GM20431 (cell line): ENCODE measurements around the gene CMKLR1.

ENCODE experiments used
- in situ Hi-C: fragments of 300-500 bp; cut with MseI, MboI; formaldehyde crosslinking; loops from one replicate; pipeline ENCODE4 v1.15.0; 2020; ENCODE audit warnings: low sequenced_read_pairs; ENCODE audit not compliant: unreplicated experiment

CMKLR1 gene

DNA sequence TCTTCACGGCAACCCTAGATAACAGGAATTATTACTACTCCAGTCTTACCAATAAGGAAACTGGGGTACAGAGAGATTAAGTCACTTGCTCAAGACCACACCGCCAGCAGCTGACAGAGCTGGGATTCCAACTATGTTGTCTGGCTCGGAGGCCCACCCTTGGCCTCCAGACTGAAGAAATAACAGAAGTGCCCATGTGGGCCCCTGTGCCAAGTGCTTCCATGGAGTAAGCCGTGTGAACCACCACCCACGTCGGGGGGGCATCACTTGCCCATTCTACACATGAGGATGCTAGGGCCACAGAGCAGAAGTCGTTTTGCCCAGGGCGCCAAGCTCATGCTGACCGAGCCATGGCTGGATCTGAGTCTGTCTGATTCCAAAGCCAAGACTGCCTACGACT is 926 bp upstream of the CMKLR1 start:
- in situ Hi-C loops = no loop called here

DNA sequence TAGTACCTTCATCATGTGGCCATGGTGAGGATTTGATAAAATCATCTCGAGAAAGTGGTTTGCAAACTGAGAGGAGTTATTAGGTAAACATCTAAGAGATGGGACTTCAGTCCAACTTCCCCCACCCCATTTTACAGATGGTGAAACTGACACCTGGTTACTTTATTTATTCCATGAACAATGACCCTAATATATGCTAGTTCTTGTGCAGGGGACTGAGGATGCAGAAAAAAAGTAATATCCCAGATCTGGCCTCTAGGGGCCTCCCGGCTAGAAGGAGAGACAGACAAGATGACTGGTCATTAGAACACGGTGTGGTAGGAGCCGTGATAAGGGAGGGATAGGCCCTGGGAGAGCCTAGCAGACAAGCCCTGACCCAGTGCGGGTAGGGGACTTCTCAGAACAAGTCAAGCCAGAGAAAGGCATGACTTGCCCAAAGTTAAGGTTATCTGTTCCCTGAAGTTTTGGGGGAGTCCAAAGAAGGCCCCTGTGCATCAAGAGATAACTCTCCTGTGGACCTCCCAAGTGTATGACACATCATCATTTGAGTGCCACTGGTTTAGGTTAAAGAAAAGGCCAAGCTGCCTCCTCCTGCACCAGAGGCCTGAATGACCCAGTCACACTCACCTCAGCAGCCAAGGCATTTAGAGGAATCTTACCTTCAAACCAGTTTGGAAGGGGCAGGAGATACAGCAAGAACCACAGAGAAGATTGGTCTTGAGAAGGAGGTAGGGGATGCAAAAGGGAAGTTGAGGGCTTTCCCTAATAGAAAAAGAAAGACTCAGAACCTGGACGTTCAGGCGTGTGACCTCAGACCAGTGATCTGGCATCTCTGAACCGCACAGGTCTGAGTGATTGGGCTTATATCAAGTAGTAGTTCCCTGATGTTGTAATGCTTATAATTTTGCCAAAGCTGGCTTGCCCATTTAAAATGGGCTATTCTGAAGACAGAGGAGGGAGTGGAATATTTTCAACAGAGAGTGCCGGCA is 1.6 kb downstream of the CMKLR1 start:
- in situ Hi-C loops = no loop called here

DNA sequence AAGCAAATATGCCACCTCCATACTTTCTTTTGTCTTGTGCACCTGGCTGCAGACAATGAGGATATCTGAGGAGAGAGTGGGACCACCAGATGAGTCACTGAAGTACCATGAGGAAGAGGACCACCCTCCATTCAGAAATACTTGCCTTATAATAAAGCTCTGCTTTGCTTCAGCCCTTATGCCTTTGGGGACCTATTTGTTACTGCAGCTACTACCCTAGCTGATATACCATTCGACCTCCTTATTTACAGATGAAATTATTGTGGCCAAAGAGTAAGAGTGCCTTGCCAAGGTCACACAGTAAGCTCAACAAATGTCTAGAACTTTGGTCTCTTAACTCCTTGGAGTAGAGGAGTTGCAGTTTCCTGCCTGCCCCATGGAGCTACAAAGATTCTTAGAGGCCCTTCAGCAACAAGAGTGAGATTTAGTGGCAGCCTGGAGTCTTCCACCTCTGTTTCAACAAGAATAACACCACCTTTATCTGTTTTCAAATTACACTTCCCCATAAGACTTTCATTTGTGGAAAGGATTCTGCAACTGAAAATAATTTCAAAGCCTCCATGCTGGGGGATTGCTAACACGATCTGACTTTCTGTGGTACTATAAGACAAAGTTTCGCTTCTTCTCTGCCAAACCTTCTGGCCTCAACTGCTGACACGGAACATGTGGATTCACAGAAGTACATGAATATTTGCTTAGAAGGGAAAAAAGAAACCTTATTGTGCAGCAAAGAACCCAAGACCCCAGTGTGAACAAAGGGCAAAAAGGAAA is 3.6 kb downstream of the CMKLR1 start:
- in situ Hi-C loops = no loop called here

DNA sequence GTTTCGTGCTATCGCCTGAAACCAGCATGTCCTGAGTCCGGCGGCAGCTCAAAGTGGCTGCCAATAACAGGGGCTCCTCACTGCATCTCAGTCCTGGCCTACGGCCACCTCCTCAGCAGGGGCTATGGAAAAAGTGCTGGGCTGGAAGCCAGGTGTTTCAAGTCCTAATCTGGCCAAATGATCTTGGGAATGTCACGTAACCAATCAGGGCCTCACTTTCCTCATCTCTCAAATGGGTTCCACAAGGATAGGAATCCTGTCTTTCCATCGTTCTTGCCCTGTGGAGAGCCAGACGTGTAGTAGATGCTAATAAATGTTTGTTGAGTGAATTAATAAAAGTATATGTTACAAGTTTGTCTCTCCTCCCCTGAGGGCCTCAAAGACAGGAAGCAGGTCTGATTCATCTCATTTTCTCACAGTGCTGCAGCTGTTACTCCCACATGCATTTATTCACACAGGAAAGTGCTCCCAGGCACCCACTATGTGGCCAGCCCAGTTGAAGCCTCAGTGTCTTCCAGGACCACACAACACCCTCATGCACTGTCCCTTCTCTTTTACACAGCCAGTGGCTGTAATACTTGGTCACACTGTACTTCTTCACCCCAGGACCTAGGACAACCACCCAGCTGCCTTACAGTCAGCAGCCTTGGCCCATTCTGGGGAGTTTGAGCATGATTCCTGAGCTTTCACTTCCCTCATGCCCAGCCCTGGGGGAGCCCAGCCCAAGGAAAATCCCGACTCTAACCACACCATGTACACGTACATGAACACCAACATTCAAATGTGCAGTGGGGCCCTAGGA is 5.0 kb downstream of the CMKLR1 start:
- in situ Hi-C loops = no loop called here

DNA sequence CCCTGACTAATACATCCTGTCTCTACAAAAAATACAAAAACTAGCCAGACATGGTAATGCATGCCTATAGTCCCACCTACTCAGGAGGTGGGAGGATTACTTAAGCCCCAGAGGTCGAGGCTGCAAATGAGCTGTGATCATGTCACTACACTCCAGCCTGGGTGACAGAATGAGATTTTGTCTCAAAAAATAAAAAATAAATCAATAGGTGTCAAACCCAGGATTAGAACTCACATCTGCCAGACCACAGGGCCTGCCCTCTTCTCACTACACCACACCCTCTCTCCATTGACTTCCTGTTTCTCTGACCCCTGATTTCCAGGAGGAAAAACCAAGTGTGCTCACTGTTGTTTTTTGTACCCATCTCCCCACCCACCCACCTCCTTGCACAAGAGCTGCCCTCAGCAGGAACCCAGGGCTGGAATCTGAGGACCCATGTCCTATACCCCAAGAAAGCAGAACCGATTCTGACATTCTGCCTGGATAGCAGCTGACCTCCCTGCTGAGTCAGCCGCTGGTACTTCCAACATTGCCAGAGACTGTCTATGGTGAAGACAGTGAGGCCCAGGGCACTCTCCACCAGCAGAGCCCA is 6.2 kb downstream of the CMKLR1 start:
- in situ Hi-C loops = no loop called here

DNA sequence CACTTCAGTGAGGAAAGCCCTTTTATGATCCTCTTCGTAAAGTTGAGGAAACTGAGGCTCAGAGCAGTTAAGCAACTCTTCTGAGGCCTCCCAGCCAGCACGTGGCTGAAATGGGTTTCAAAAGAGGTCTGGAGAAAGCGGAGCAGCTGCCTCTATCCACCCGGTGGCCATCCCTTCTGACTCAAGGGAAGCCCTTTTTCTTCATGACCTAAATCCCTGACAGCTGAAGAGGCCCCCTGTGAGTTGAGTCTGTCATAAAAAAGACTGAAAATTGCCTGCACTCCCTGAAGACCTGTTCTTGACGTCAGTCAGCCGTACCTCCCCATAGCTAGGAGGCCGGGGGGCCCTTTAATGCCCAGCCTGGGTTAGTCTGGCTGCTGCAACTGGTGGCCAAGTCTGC is 10.7 kb downstream of the CMKLR1 start:
- in situ Hi-C loops = no loop called here

DNA sequence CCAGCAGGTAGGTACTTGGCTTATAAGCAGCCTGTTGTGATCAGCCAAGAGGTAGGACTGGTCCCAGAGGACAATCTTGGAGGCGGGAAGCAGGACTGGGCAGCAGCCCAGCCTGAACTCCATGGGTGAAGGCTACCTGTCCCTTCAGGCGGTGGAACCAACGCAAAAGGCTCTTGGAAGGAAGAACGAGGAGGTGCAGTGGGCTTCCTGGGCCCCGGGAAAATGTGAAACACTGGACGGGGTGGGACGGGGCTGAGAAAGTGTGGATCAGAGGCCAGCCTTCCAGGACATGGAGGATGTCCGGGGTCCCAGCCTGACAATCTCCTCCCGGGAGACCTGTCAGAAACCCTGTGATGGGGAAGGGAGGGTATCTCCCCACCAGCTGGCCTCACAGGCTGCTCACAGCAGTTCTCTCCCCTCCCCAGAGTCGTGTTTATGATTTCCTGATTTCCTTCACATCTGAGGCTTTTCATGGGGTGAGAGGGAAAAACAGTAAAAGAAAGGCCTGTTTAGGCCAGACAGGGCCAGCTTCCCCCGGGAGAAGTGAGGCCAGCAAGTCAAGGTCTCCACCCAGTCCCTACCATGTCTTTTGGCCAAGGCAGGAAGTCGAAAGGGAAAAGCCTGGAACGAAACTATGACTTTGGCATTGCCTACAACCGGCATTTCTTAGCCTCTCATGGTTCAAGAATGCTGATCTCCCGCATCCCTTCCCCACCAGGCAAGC is 11.3 kb downstream of the CMKLR1 start:
- in situ Hi-C loops = no loop called here

DNA sequence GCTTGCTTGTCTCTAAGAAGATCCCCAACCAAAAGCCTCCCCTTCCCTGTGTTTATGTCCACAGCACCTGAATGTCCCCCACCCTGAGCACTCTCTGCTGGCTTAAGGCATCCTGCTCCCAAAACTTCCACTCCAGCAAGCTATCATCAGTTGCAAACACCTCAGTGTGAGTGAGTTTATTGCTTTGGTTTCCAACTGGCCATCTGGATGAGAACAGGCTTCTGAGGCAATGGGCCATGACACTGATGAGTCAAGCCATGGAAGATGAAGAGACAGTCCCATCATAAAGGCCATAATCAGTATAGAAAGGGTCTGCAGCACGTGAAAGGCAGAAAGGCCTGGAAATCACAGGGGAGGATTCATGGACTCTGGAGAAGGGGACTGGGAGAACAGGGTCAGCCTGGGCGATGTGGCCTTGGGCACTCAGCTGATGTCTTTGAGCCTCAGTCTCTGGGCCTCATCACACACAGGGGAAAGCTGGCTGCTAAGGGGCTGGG is 12.8 kb downstream of the CMKLR1 start:
- in situ Hi-C loops = no loop called here

DNA sequence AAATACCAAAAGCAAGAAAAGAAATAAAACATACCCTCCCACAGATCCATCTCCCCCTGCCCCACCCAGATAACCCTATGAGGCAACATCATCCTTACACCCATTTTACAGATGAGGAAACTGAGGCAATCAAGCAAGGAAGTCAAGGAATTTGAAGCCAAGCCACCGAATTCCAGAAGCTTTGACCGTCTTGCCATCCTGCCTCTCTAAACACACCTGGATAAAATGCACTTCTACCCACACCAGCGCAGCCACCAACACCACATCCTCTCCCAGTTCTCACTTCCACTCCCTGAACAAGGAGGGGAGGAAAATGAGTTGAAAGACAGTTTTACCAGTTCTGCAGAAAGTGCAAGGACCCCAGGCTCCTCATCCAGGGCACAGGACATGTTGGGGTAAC is 13.6 kb downstream of the CMKLR1 start:
- in situ Hi-C loops = no loop called here

DNA sequence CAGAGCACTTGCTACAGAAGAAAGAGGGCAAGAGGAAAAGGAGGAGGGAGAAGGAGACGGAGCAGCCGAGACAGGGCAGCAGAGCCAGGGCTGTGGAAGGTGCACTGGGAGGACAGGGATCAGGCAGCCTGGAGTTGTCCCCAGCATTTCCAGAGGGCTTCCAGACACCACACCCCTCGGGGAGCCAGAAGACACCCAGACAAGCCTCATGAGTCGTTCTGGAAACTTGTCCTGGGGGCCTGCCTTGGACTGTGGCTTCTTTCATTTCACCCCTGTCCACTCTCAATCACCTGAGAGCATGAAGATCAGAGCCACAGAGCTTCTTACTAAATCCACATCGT is 14.1 kb downstream of the CMKLR1 start:
- in situ Hi-C loops = no loop called here

DNA sequence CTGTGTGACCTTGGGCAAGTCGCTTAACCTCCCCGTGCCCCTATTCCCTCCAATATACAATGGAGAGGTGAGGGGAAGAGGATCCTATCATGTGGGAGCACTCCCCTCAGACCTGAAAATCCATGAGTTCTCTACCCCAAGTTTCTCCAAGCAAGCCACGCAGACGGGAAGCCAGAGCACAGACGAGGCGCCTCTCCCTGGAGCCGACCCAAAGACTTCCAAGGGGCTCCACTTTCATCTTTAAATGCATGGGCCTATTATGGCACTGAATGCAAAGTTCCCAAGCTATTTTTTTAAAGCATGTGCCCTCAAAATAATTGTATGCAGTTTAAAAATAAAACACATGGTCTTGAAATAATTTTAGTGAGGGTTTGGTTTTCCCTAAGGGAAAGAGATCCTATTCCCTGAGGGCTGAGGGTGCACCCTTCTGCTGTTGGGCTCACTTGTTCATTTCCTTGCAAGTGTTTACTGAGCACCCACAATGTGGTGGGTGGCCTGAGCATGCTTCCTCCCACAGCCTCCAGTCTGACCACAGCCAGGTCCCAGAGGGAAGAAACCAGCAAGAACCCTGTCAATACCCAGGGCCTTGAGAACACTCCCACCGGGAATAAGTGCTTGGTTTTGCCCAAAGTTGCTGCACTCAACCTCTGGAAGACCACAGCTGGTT is 14.6 kb downstream of the CMKLR1 start:
- in situ Hi-C loops = no loop called here

DNA sequence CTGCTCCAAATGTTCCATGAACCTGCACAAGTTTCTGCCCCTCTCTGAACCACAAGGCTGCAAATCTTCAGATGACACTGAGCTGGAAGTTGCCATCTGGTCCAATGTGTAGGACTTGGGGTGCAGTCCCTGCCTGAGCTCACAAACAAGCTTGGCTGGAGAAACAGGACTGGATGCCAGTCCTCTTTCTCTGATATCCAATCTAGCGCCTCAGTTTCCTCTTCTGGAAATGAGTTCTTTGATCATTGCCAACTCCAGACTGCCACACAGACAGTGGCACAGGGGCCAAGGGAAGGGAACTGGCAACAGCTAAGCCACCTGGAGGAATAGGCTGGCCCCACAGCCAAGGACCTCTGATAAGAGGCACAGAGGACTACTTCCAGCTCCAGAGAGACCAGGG is 15.5 kb downstream of the CMKLR1 start:
- in situ Hi-C loops = no loop called here

DNA sequence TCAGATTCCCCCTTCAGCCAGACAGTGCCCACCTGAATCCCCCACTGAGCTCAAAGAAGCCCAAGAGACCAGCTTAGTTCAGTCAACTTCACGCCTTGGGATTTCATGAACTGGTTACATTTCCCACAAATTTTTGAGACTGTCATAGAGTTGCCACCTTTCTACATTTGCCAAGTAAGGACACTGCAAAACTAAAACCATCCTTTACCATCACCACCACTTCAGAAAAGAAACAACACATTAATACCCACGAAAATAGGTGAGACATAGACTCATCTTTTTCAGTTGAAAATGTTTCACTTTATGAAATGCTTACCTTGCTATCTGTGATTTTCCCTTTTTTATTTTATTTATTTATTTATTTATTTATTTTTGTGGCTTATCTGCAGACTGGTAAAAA is 16.1 kb downstream of the CMKLR1 start:
- in situ Hi-C loops = no loop called here

DNA sequence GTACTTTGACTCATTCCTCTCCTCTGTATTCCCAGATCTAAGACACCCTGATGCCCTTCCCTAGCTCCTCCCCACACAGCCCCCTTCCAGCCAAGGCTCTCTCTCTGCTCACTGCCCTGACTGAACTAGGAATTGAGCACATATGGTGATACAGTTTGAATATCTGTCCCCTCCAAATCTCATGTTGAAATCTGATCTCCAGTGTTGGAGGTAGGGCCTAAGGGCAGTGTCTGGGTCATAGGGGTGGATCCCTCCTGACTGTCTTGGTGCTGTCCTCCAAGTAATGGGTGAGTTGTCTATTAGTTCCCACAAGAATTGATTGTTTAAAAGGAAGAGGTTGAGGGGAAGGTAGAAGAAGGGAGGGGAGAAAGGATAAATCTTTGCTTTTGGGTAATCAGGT is 17.4 kb downstream of the CMKLR1 start:
- in situ Hi-C loops = no loop called here

DNA sequence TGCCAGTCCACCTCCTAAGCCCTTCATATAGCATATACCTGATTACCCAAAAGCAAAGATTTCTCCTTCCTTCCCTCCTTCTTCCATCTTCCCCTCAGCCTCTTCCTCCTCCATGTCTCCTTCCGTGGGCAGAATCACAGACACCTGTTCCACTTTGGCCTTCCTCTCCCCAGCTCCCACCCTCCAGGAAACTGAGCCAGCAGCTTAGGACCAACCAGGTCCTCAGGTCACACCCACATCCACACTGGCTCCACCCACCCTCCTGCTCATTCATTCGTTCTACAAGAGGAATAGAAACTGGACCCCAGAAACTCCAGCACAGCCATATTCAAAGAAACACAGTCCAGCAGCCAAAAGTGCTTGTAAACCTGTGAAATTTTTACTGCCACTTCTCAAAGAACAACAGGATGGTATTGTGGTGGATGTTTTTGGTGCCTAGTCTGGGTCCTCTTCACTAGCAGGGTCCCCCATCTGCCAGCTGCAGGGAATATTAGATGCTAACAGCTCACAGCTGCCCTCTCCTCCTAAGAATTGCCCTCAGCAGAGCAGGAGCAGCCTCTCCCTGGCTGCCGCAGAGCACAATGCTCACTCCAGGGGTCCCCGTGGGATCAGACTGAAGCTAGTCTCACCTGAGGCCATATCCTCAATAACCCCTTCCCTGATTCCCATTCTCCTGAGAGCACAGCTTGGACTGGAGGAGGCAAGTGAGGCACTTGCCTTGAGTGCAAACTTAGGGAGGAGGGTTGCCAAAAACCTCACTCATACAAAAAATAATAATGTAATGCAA is 18.4 kb downstream of the CMKLR1 start:
- in situ Hi-C loops = no loop called here

DNA sequence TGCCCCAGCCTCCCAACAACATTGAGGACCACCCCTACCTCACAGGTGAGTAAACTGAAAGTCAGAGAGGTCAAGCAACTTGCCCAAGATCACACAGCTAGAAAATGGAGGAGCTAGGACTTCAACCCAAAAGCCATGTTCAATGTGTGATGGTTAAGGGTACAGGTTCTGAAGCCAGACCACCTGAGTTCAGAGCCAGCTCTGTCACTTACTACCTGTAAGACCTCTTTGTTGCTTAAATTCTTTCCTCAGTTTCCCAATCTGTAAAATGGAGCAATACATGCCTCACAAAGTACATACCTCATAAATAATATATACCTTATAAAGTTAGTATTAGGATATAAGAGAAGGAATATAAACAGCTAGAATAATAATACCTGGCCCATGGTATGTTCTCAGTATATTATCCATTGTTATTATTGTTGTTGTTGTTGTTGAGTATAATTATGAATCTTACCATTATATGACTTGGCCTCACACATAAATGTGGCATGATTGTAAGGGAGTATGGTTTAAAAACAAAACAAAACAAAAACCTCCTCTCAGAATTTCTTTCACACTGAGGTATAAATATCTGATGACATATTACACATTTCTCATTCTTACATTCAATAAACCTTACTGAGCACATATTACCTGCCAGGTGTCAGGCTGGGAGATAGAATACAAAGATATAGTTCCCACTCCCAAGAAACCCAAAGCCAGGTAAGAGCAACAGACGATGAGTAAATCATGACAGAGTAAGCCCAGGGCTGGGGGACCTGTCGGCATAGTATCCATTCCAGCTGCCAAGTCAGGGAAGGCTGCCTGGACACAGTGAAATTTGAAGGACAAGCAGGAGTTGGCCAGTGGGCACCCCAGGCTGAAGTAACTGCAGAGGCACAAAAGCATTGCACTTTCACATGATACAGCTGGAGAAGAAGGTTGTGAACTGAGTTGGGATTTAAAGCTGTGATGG is 19.6 kb downstream of the CMKLR1 start:
- in situ Hi-C loops = no loop called here
